ENCODE results near the gene ZNF132.

GRCh38 chr19:58385313-58385890 is 54.6 kb downstream of the ZNF132 start:
- TF ChIP-seq CTCF (conservative IDR thresholded peaks at IDR 0.05 in 1 of 2, IDR thresholded peaks at IDR 0.05 in 1 of 2; ENCODE audit: extremely low read depth in 1 of 2, insufficient read depth in 1 of 2, low read depth in 1 of 2, low read length in 2 of 2) (no peak), EZH2 (IDR thresholded peaks at IDR 0.05; ENCODE audit: borderline replicate concordance, low read length) (no peak)

Data from mammary epithelial cell (primary cell).